ENCODE results near the gene BHLHA15. TPM values are rescaled to one million over a fixed set of nuclear protein-coding genes. Genes with fewer than 3 reads are reported as not detected.

The BHLHA15 gene
- polyA plus RNA-seq, 1 of the 3 experiments (the other 2 are of a cell fraction): 0.10 TPM

DNA sequence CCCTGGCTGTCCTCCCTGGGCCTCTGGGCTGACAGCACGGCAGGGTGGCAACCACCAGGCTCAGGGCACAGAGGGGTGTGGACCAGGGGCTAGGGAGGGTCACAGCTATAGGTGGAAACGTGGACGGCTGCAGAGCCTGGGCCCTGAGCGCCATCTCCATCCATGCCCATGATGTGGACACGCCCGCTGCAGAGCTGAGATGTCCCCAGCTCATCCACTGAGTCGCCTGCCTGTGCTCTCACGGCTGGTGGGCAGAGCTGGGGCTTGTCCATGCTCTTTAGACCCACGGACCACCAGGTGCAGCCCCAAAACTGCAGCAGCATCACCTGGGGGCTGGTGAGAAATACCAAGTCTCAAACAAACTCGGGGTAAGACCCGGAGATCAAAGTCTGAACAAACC is 24.7 kb downstream of the BHLHA15 start:
- ChIA-PET POLR2A (interaction anchor here (1.3 kb wide), 1 partner anchor 45 kb away, joined by 5 read pairs; no protein-coding TSS in a partner anchor), CTCF (interaction anchor here (1.0 kb wide), 1 partner anchor 215 kb away, joined by 5 read pairs; no protein-coding TSS in a partner anchor)
- Histone ChIP-seq H3K36me3 (replicated peaks in 1 of 2; ENCODE audit: control insufficient read depth in 1 of 2, insufficient read depth in 2 of 2, low read length in 1 of 2) (peaks cover 8 to 10% of the 10 kb centered on the region in 2 experiments), H3K4me2 (no peak overlapping the region), H3K9me3 (no peaks in the 10 kb centered on the region), H3K9me2 (no peaks in the 10 kb centered on the region), H3K9ac (no peak overlapping the region), H3F3A (replicated peaks; ENCODE audit: insufficient read depth) (no peaks in the 10 kb centered on the region), H3K27ac (ENCODE audit: low read depth in 2 of 2, low read length in 1 of 2) (no peak overlapping the region), H3K4me1 (ENCODE audit: control insufficient read depth in 1 of 2, insufficient read depth in 2 of 2, low read depth in 1 of 2, low read length in 1 of 2) (peaks cover 0 to 2% of the 10 kb centered on the region in 2 experiments; a peak in 1 of 4 replicates), H3K27me3 (ENCODE audit: insufficient read depth) (no peaks in the 10 kb centered on the region), H3K79me2 (ENCODE audit: insufficient read depth) (no peaks in the 10 kb centered on the region), H4K20me1 (ENCODE audit: insufficient read depth) (no peaks in the 10 kb centered on the region), H2AFZ (ENCODE audit: low read depth) (no peak overlapping the region), H3K4me3 (ENCODE audit: low read depth in 2 of 2, low read length in 1 of 2) (no peak overlapping the region)
- WGBS (ENCODE audit: low lambda C conversion rate): 87% methylated on average over 10 of the region's 11 CpGs
- peak; percentile 40 for DNase-seq
- no peak for TF ChIP-seq TAF1 (IDR thresholded peaks at IDR 0.05; ENCODE audit: borderline replicate concordance, low read depth, low read length)
- TF ChIP-seq TCF12 (IDR thresholded peaks at IDR 0.05): no peak
- TF ChIP-seq, protein P1, sequence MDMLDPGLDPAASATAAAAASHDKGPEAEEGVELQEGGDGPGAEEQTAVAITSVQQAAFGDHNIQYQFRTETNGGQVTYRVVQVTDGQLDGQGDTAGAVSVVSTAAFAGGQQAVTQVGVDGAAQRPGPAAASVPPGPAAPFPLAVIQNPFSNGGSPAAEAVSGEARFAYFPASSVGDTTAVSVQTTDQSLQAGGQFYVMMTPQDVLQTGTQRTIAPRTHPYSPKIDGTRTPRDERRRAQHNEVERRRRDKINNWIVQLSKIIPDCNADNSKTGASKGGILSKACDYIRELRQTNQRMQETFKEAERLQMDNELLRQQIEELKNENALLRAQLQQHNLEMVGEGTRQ (IDR thresholded peaks at IDR 0.05; ENCODE audit: borderline replicate concordance, low read depth, low read length): no peak
- no peak for TF ChIP-seq JUND (IDR thresholded peaks at IDR 0.05)
- no peak for TF ChIP-seq GABPA (IDR thresholded peaks at IDR 0.05; ENCODE audit: low read depth)
- TF ChIP-seq GATA2 (CRISPR knock-in tag; IDR thresholded peaks at IDR 0.05): no peak
- TF ChIP-seq, protein P2, sequence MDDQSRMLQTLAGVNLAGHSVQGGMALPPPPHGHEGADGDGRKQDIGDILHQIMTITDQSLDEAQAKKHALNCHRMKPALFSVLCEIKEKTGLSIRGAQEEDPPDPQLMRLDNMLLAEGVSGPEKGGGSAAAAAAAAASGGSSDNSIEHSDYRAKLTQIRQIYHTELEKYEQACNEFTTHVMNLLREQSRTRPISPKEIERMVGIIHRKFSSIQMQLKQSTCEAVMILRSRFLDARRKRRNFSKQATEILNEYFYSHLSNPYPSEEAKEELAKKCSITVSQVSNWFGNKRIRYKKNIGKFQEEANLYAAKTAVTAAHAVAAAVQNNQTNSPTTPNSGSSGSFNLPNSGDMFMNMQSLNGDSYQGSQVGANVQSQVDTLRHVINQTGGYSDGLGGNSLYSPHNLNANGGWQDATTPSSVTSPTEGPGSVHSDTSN (IDR thresholded peaks at IDR 0.05): no peak
- TF ChIP-seq RAD21 (IDR thresholded peaks at IDR 0.05; ENCODE audit: low read length): no peak
- TF ChIP-seq RCOR1 (IDR thresholded peaks at IDR 0.05; ENCODE audit: low read length): no peak
- TF ChIP-seq FOSL2 (IDR thresholded peaks at IDR 0.05; ENCODE audit: borderline replicate concordance, low read depth): no peak

DNA sequence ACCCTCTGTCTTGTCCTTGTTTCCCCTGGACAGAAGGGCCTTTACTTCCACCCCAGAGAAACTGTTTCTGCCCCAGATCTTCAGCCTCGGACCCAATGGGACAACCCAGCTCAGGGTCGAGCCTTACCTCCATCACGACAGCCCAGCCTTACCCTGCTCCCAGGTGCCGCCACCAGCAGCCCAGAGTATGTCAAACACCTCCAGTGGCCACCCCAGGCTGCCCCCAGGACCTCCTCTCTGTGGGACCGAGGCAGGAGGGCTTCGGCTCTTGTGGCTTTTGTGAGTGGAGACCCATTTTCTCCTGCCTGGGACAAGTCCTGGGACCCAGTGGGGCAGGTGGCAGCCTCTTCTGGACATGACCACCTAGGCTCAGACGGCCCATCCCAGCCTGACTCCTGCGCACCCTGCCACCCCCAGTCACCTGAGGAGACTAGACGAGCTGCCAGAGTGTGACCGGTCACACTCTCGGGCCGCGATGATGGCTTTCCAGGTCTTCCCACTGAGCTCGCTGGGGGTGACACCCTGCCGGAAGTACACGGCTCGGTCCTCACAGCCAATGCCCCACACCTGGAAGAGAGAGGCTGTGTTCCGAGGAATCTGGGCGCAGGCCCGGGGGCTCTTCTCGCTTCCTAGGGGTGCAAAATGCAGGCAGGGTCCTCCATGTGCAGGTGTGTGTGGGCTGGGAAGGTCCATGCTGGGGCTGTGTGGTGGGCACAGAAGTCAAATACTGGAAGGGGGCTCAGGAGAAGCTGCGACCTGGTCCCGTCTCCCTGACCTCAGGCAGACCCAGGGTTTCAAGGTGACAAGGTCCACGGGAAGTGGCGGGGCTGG is 25.3 kb downstream of the BHLHA15 start:
- Histone ChIP-seq H3K27ac (ENCODE audit: low read depth in 2 of 2, low read length in 1 of 2) (no peak overlapping the region), H4K20me1 (ENCODE audit: insufficient read depth) (no peaks in the 10 kb centered on the region), H3K9me3 (no peaks in the 10 kb centered on the region), H3K27me3 (ENCODE audit: insufficient read depth) (no peaks in the 10 kb centered on the region), H3K4me3 (ENCODE audit: low read depth in 2 of 2, low read length in 1 of 2) (no peak overlapping the region), H3K9ac (no peak overlapping the region), H3K4me1 (ENCODE audit: control insufficient read depth in 1 of 2, insufficient read depth in 2 of 2, low read depth in 1 of 2, low read length in 1 of 2) (peaks cover 0 to 2% of the 10 kb centered on the region in 2 experiments; a peak in 1 of 4 replicates), H2AFZ (ENCODE audit: low read depth) (no peak overlapping the region), H3F3A (replicated peaks; ENCODE audit: insufficient read depth) (no peaks in the 10 kb centered on the region), H3K36me3 (replicated peaks in 1 of 2; ENCODE audit: control insufficient read depth in 1 of 2, insufficient read depth in 2 of 2, low read length in 1 of 2) (peaks cover 8 to 10% of the 10 kb centered on the region in 2 experiments), H3K4me2 (no peak overlapping the region), H3K9me2 (no peaks in the 10 kb centered on the region), H3K79me2 (ENCODE audit: insufficient read depth) (no peaks in the 10 kb centered on the region)
- TF ChIP-seq, protein P3, sequence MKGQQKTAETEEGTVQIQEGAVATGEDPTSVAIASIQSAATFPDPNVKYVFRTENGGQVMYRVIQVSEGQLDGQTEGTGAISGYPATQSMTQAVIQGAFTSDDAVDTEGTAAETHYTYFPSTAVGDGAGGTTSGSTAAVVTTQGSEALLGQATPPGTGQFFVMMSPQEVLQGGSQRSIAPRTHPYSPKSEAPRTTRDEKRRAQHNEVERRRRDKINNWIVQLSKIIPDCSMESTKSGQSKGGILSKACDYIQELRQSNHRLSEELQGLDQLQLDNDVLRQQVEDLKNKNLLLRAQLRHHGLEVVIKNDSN (IDR thresholded peaks at IDR 0.05; ENCODE audit: borderline replicate concordance, low read depth): no peak
- TF ChIP-seq JUND (IDR thresholded peaks at IDR 0.05) (no peak), CHD2 (IDR thresholded peaks at IDR 0.05; ENCODE audit: low read length, partially characterized antibody) (no peak), TAF1 (IDR thresholded peaks at IDR 0.05; ENCODE audit: borderline replicate concordance, low read depth, low read length) (no peak), YY1 (IDR thresholded peaks at IDR 0.05; ENCODE audit: low read depth) (no peak), NRF1 (IDR thresholded peaks at IDR 0.05; ENCODE audit: low read depth, low read length) (no peak)
- ChIA-PET CTCF (interaction anchor here (0.6 to 1.0 kb wide), 2 partner anchors 215 to 599 kb away, joined by 3 to 5 read pairs; no protein-coding TSS in a partner anchor), POLR2A (no interaction called here)
- 91% methylated on average over 23 of the region's 25 CpGs for WGBS (ENCODE audit: low lambda C conversion rate)
- peak; percentile 25 for DNase-seq

Measured in SK-N-SH (cell line).